Testis (tissue), 2 donors: ENCODE measurements around the gene LTBP1.

Experiments
- POLR2A ChIP-seq: fragments of 450-650 bp; IDR thresholded peaks from one replicate; pipeline ENCODE4 v1.6.1; 2017; ENCODE audit warnings: antibody characterized with exemption, mild to moderate bottlenecking, moderate library complexity
- TF ChIP-seq, protein P1 (sequence below), 3 experiments: fragments of 450-650 bp in 2 of 3; fragments of 200-600 bp in 1 of 3; sonication (generic) in 1 of 3; IDR thresholded peaks; one replicate each; pipeline ENCODE4 v1.5.1; 2016 to 2019; ENCODE audit warnings: antibody characterized with exemption in 3 of 3, mild to moderate bottlenecking in 2 of 3, moderate library complexity in 1 of 3

DNA sequence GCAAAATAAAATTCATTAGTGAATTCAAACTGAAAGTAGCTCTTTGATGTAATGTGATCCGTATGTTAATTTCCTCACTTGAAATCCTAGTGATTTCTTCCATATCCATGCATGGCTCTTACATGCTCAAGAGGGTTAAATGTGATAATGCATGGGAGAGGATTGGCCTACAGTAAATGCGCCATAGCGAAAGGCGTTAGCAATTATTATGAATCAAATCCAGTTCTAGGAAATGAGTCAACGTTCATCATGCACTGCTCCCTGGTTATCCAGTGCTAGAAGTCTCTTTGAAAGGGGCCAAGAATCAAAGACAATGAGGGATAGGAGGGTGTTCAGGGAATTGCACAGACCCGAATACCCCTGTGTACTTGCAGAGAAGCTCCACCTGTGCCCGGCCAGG is 428.3 kb downstream of the LTBP1 start:
- TF ChIP-seq, protein P1, sequence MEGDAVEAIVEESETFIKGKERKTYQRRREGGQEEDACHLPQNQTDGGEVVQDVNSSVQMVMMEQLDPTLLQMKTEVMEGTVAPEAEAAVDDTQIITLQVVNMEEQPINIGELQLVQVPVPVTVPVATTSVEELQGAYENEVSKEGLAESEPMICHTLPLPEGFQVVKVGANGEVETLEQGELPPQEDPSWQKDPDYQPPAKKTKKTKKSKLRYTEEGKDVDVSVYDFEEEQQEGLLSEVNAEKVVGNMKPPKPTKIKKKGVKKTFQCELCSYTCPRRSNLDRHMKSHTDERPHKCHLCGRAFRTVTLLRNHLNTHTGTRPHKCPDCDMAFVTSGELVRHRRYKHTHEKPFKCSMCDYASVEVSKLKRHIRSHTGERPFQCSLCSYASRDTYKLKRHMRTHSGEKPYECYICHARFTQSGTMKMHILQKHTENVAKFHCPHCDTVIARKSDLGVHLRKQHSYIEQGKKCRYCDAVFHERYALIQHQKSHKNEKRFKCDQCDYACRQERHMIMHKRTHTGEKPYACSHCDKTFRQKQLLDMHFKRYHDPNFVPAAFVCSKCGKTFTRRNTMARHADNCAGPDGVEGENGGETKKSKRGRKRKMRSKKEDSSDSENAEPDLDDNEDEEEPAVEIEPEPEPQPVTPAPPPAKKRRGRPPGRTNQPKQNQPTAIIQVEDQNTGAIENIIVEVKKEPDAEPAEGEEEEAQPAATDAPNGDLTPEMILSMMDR (IDR thresholded peaks at IDR 0.05) = no peak
- TF ChIP-seq POLR2A = no peak
